Natural killer cell treated with Interleukin-12 subunit alpha and Interleukin-12 subunit beta and Interleukin-15 and Interleukin-18, amount 100 ng/mL, for 72 hours (primary cell): Measurements from ENCODE around the gene AP2M1. TPM values are rescaled to one million over a fixed set of nuclear protein-coding genes. Genes with fewer than 3 reads are reported as not detected.
A peak's percentile ranks its signal among the peaks of the same experiment; 100 is the strongest.

Experiments used
- ATAC-seq, 2 donors: fragments of 150-1000 bp; cut with Tn5 transposase in 1 of 2; sonication (Bioruptor Pico), chemical (Tn5 transposase) in 1 of 2; 2 replicates each; pipeline ENCODE4 v1.10.0; 2021
- DNase-seq: peaks from one replicate; pipeline ENCODE4 v3.0.0; 2022; ENCODE audit warnings: low spot score
- H3K27ac Mint-ChIP-seq, 2 donors: 1 replicate in 1 of 2; 2 replicates in 1 of 2; pipeline ENCODE4 v1.8.0; 2022; ENCODE audit warnings: mixed read lengths in 2 of 2, mild to moderate bottlenecking in 1 of 2, moderate library complexity in 1 of 2
- H3K27me3 Mint-ChIP-seq, 2 donors: 1 replicate in 1 of 2; 2 replicates in 1 of 2; pipeline ENCODE4 v1.8.0; 2022; ENCODE audit warnings: mixed read lengths in 2 of 2
- H3K36me3 Mint-ChIP-seq: one replicate; pipeline ENCODE4 v1.8.0; 2022; ENCODE audit warnings: mixed read lengths
- H3K4me1 Mint-ChIP-seq, 2 donors: 1 replicate in 1 of 2; 2 replicates in 1 of 2; pipeline ENCODE4 v1.8.0; 2022; ENCODE audit warnings: low read depth in 2 of 2, mixed read lengths in 2 of 2, mild to moderate bottlenecking in 1 of 2
- H3K4me3 Mint-ChIP-seq: one replicate; pipeline ENCODE4 v1.8.0; 2022; ENCODE audit warnings: mixed read lengths
- H3K9me3 Mint-ChIP-seq: 2 replicates; pipeline ENCODE4 v1.8.0; 2022; ENCODE audit warnings: mixed read lengths
- total RNA-seq, 2 donors: library from RNA; stranded (reverse); gene quantifications; one replicate each; pipeline ENCODE4 v1.2.3, GENCODE V29; 2022

AP2M1 gene
- total RNA-seq, 2 donors from 2014 or later: 190 to 242 TPM

- Mint-ChIP-seq H3K9me3 (no peaks in the 10 kb centered on the region), H3K36me3 (peaks cover 8% of the 10 kb centered on the region)
Observed at GRCh38 chr3:184198509-184198908, 23.9 kb downstream of the AP2M1 start.

GRCh38 chr3:184200825-184201224, 26.2 kb downstream of the AP2M1 start:
- H3K27ac Mint-ChIP-seq: no peak overlapping the region
- H3K36me3 Mint-ChIP-seq: no peaks in the 10 kb centered on the region
- H3K9me3 Mint-ChIP-seq: no peaks in the 10 kb centered on the region
- DNase-seq: no peak
- no peak for ATAC-seq
- peaks cover 4 to 6% of the 10 kb centered on the region in 2 donors for H3K27me3 Mint-ChIP-seq
- no peak overlapping the region for H3K4me3 Mint-ChIP-seq
- no peaks in the 10 kb centered on the region for H3K4me1 Mint-ChIP-seq

More at GRCh38 chr3:184198509-184198908, 23.9 kb downstream of the AP2M1 start:
- ATAC-seq (peak in 1 of 2 donors; percentile 12), DNase-seq (no peak)
- H3K27ac Mint-ChIP-seq: no peak overlapping the region
- H3K27me3 Mint-ChIP-seq: no peaks in the 10 kb centered on the region
- no peak overlapping the region for H3K4me3 Mint-ChIP-seq
- H3K4me1 Mint-ChIP-seq: no peaks in the 10 kb centered on the region

GRCh38 chr3:184203526-184203925, 28.9 kb downstream of the AP2M1 start:
- Mint-ChIP-seq H3K27me3 (peaks cover 15 to 20% of the 10 kb centered on the region in 2 donors), H3K9me3 (no peaks in the 10 kb centered on the region), H3K36me3 (no peaks in the 10 kb centered on the region), H3K27ac (no peak overlapping the region), H3K4me1 (no peaks in the 10 kb centered on the region), H3K4me3 (no peak overlapping the region)
- ATAC-seq: peak in 1 of 2 donors; percentile 50
- no peak for DNase-seq

- H3K4me1 Mint-ChIP-seq: no peaks in the 10 kb centered on the region
- H3K27ac Mint-ChIP-seq: no peak overlapping the region
- H3K36me3 Mint-ChIP-seq: no peaks in the 10 kb centered on the region
- H3K27me3 Mint-ChIP-seq: peaks cover 20 to 26% of the 10 kb centered on the region in 2 donors
- no peaks in the 10 kb centered on the region for H3K9me3 Mint-ChIP-seq
- no peak overlapping the region for H3K4me3 Mint-ChIP-seq
- no peak for ATAC-seq
- DNase-seq: no peak
Observed at GRCh38 chr3:184209146-184209923, 34.7 kb downstream of the AP2M1 start.

- DNase-seq: no peak
- peaks cover 16 to 23% of the 10 kb centered on the region in 2 donors for H3K27me3 Mint-ChIP-seq
- no peaks in the 10 kb centered on the region for H3K36me3 Mint-ChIP-seq
Observed at GRCh38 chr3:184211297-184211696, 36.6 kb downstream of the AP2M1 start.

GRCh38 chr3:184211718-184212117, 37.1 kb downstream of the AP2M1 start:
- H3K9me3 Mint-ChIP-seq: no peaks in the 10 kb centered on the region
- DNase-seq (no peak), ATAC-seq (no peak)
- H3K4me3 Mint-ChIP-seq: no peak overlapping the region
- H3K27ac Mint-ChIP-seq: no peak overlapping the region
- H3K36me3 Mint-ChIP-seq: no peaks in the 10 kb centered on the region
- peaks cover 12 to 18% of the 10 kb centered on the region in 2 donors for H3K27me3 Mint-ChIP-seq
- no peaks in the 10 kb centered on the region for H3K4me1 Mint-ChIP-seq

More at GRCh38 chr3:184211297-184211696, 36.6 kb downstream of the AP2M1 start:
- no peak overlapping the region for H3K27ac Mint-ChIP-seq
- H3K4me3 Mint-ChIP-seq: no peak overlapping the region
- no peak for ATAC-seq
- H3K4me1 Mint-ChIP-seq: no peaks in the 10 kb centered on the region
- no peaks in the 10 kb centered on the region for H3K9me3 Mint-ChIP-seq

- ATAC-seq (no peak), DNase-seq (no peak)
- Mint-ChIP-seq H3K4me1 (no peaks in the 10 kb centered on the region), H3K9me3 (no peaks in the 10 kb centered on the region), H3K4me3 (no peak overlapping the region), H3K27ac (no peak overlapping the region), H3K36me3 (no peaks in the 10 kb centered on the region), H3K27me3 (peaks cover 13 to 18% of the 10 kb centered on the region in 2 donors)
Observed at GRCh38 chr3:184218814-184219213, 44.2 kb downstream of the AP2M1 start.

- Mint-ChIP-seq H3K4me1 (no peaks in the 10 kb centered on the region), H3K36me3 (no peaks in the 10 kb centered on the region), H3K9me3 (no peaks in the 10 kb centered on the region), H3K27me3 (peaks cover 22 to 33% of the 10 kb centered on the region in 2 donors), H3K4me3 (no peak overlapping the region), H3K27ac (no peak overlapping the region)
- no peak for ATAC-seq
- DNase-seq: no peak
Observed at GRCh38 chr3:184222521-184222920, 47.9 kb downstream of the AP2M1 start.

GRCh38 chr3:184223946-184224345, 49.3 kb downstream of the AP2M1 start:
- Mint-ChIP-seq H3K4me1 (peaks cover 0 to 2% of the 10 kb centered on the region in 2 donors), H3K27ac (no peak overlapping the region), H3K36me3 (no peaks in the 10 kb centered on the region), H3K4me3 (no peak overlapping the region), H3K27me3 (peaks cover 30 to 45% of the 10 kb centered on the region in 2 donors), H3K9me3 (no peaks in the 10 kb centered on the region)
- DNase-seq: no peak
- ATAC-seq: no peak

GRCh38 chr3:184227481-184227935, 52.9 kb downstream of the AP2M1 start:
- Mint-ChIP-seq H3K4me1 (peaks cover 6 to 12% of the 10 kb centered on the region in 2 donors), H3K4me3 (no peak overlapping the region), H3K27me3 (peaks cover 45 to 62% of the 10 kb centered on the region in 2 donors), H3K27ac (no peak overlapping the region), H3K36me3 (peaks cover 6% of the 10 kb centered on the region), H3K9me3 (no peaks in the 10 kb centered on the region)
- ATAC-seq (peak in 1 of 2 donors; percentile 43), DNase-seq (no peak)

GRCh38 chr3:184228376-184229137, 53.9 kb downstream of the AP2M1 start:
- peaks cover 46 to 61% of the 10 kb centered on the region in 2 donors for H3K27me3 Mint-ChIP-seq

GRCh38 chr3:184229394-184230080, 54.9 kb downstream of the AP2M1 start, which contains the start of gene VWA5B2:
Gene VWA5B2, plus strand, starts transcription at chr3:184229585. Its CDS starts 944 bp downstream, at chr3:184230529.
- H3K27me3 Mint-ChIP-seq: peaks cover 46 to 54% of the 10 kb centered on the region in 2 donors
- ATAC-seq (peak; percentile 93 to 96), DNase-seq (peak; percentile 85)
- no peak within 1 kb of the TSS for H3K27ac Mint-ChIP-seq
- H3K4me1 Mint-ChIP-seq: peaks cover 6 to 12% of the 10 kb centered on the region in 2 donors
- peaks cover 6% of the 10 kb centered on the region for H3K36me3 Mint-ChIP-seq
- peak within 1 kb of the TSS; percentile 54 for H3K4me3 Mint-ChIP-seq
- H3K9me3 Mint-ChIP-seq: no peaks in the 10 kb centered on the region

More at GRCh38 chr3:184228376-184229137, 53.9 kb downstream of the AP2M1 start:
- peak overlapping the region; percentile 54 for H3K4me3 Mint-ChIP-seq
- no peaks in the 10 kb centered on the region for H3K9me3 Mint-ChIP-seq
- ATAC-seq (no peak), DNase-seq (no peak)
- H3K27ac Mint-ChIP-seq: no peak overlapping the region
- peaks cover 6 to 12% of the 10 kb centered on the region in 2 donors for H3K4me1 Mint-ChIP-seq
- peaks cover 6% of the 10 kb centered on the region for H3K36me3 Mint-ChIP-seq

GRCh38 chr3:184230081-184230602, 55.5 kb downstream of the AP2M1 start:
- ATAC-seq (no peak), DNase-seq (no peak)
- Mint-ChIP-seq H3K4me1 (peaks cover 6 to 12% of the 10 kb centered on the region in 2 donors), H3K36me3 (peaks cover 6% of the 10 kb centered on the region), H3K27ac (no peak overlapping the region), H3K4me3 (no peak overlapping the region), H3K27me3 (peaks cover 45 to 50% of the 10 kb centered on the region in 2 donors), H3K9me3 (no peaks in the 10 kb centered on the region)
